Muscle of arm (tissue), 12 donors: ENCODE results near the gene PSMG4. TPM values are rescaled to one million over a fixed set of nuclear protein-coding genes. Genes with fewer than 3 reads are reported as not detected.

Experiments used
- DNase-seq: peaks from one replicate; pipeline ENCODE4 v3.0.0-alpha.2; 2013
- polyA plus RNA-seq, 12 donors: library from polyadenylated mRNA; unstranded; fragments of 120-200 nt; gene quantifications; one replicate each; pipeline ENCODE4 v1.2.1, GENCODE V29; 2013; ENCODE audit not compliant: insufficient read length in 12 of 12

PSMG4 gene
- polyA plus RNA-seq, 12 donors: 9.6 to 35.7 (median 12.4) TPM; not detected in 1

- DNase-seq: no peak
Measured at GRCh38 chr6:3304500-3305215, 45.9 kb downstream of the PSMG4 start.

- DNase-seq: no peak
Measured at GRCh38 chr6:3305216-3305565, 46.4 kb downstream of the PSMG4 start.

- no peak for DNase-seq
Measured at GRCh38 chr6:3305831-3306230, 47.1 kb downstream of the PSMG4 start.

GRCh38 chr6:3306848-3307247 lies 48.1 kb downstream of the PSMG4 start:
- DNase-seq: no peak

GRCh38 chr6:3307436-3307835 lies 48.7 kb downstream of the PSMG4 start:
- DNase-seq: no peak

GRCh38 chr6:3308106-3308505 lies 49.4 kb downstream of the PSMG4 start:
- DNase-seq: no peak

GRCh38 chr6:3309391-3310050 lies 50.8 kb downstream of the PSMG4 start:
- no peak for DNase-seq

- no peak for DNase-seq
Measured at GRCh38 chr6:3310051-3310448, 51.3 kb downstream of the PSMG4 start.

GRCh38 chr6:3310703-3311102 lies 52.0 kb downstream of the PSMG4 start:
- no peak for DNase-seq

- DNase-seq: no peak
Measured at GRCh38 chr6:3311826-3312225, 53.1 kb downstream of the PSMG4 start.

GRCh38 chr6:3312604-3313231 lies 54.0 kb downstream of the PSMG4 start:
- no peak for DNase-seq

- DNase-seq: no peak
Measured at GRCh38 chr6:3314176-3314575, 55.4 kb downstream of the PSMG4 start.

GRCh38 chr6:3314621-3315467 lies 56.1 kb downstream of the PSMG4 start:
- DNase-seq: no peak

GRCh38 chr6:3315841-3316240 lies 57.1 kb downstream of the PSMG4 start:
- DNase-seq: no peak

GRCh38 chr6:3316331-3316730 lies 57.6 kb downstream of the PSMG4 start:
- no peak for DNase-seq

- DNase-seq: no peak
Measured at GRCh38 chr6:3316818-3317217, 58.1 kb downstream of the PSMG4 start.

Other genes with a start within 250 kb of the PSMG4 start
- gene RIPK1, start 190.5 kb upstream of the PSMG4 start, polyA plus RNA-seq: 10 to 100 TPM in 9 of 12 donors, 1 to 10 TPM in 2, not detected in 1; 8.8 to 23.9 (median 13.1) TPM
- 100 to 1,000 TPM in 1 of 12 donors, 10 to 100 TPM in 11; 27.9 to 875 (median 31.9) TPM for gene BPHL, start 140.2 kb upstream of the PSMG4 start, polyA plus RNA-seq
- gene TUBB2A, start 101.4 kb upstream of the PSMG4 start, polyA plus RNA-seq: 100 to 1,000 TPM in 1 of 12 donors, 10 to 100 TPM in 10, not detected in 1; 58.0 to 116 (median 77.1) TPM
- 100 to 1,000 TPM in 1 of 12 donors, 10 to 100 TPM in 10, not detected in 1; 33.2 to 102 (median 53.3) TPM for gene TUBB2B, start 31.3 kb upstream of the PSMG4 start, polyA plus RNA-seq
- 10 to 100 TPM in 2 of 12 donors, 1 to 10 TPM in 9, not detected in 1; 2.3 to 26.1 (median 4.1) TPM for gene SLC22A23, start 198.1 kb downstream of the PSMG4 start, polyA plus RNA-seq